Parathyroid adenoma (tissue), 2 donors: ENCODE results near the gene CREB1.

ENCODE experiments used
- H2AFZ ChIP-seq: fragments of 300-600 bp; sonication (generic); one replicate; pipeline ENCODE4 v1.7.0; 2017; ENCODE audit warnings: antibody characterized with exemption, mild to moderate bottlenecking
- H3K27ac ChIP-seq: fragments of 300-600 bp; sonication (generic); one replicate; pipeline ENCODE4 v1.7.0; 2017
- H3K27me3 ChIP-seq: fragments of 300-600 bp; sonication (generic); one replicate; pipeline ENCODE4 v1.7.0; 2017; ENCODE audit warnings: low read length; ENCODE audit not compliant: control insufficient read depth, insufficient read depth
- H3K36me3 ChIP-seq: fragments of 300-600 bp; sonication (generic); one replicate; pipeline ENCODE4 v1.7.0; 2017; ENCODE audit warnings: low read length; ENCODE audit not compliant: control insufficient read depth, insufficient read depth
- H3K4me1 ChIP-seq: fragments of 300-600 bp; sonication (generic); one replicate; pipeline ENCODE4 v1.7.0; 2017; ENCODE audit warnings: control low read depth
- H3K4me2 ChIP-seq: fragments of 300-600 bp; sonication (generic); one replicate; pipeline ENCODE4 v1.7.0; 2017; ENCODE audit warnings: low read length
- H3K4me3 ChIP-seq: fragments of 300-600 bp; sonication (generic); one replicate; pipeline ENCODE4 v1.7.0; 2017; ENCODE audit warnings: low read depth, low read length
- H3K79me2 ChIP-seq: fragments of 300-600 bp; sonication (generic); one replicate; pipeline ENCODE4 v1.7.0; 2017; ENCODE audit warnings: control low read depth
- H3K9ac ChIP-seq: fragments of 300-600 bp; sonication (generic); one replicate; pipeline ENCODE4 v1.7.0; 2017; ENCODE audit warnings: mild to moderate bottlenecking
- H3K9me3 ChIP-seq: fragments of 300-600 bp; sonication (generic); one replicate; pipeline ENCODE4 v1.7.0; 2017; ENCODE audit warnings: low read length; ENCODE audit not compliant: control insufficient read depth
- TF ChIP-seq, protein P1 (sequence below): fragments of 300-600 bp; sonication (generic); IDR thresholded peaks from one replicate; pipeline ENCODE4 v1.7.0; 2017; ENCODE audit warnings: antibody characterized with exemption, mild to moderate bottlenecking
- donor health status: primary hyperparathyroidism.

The CREB1 gene

DNA sequence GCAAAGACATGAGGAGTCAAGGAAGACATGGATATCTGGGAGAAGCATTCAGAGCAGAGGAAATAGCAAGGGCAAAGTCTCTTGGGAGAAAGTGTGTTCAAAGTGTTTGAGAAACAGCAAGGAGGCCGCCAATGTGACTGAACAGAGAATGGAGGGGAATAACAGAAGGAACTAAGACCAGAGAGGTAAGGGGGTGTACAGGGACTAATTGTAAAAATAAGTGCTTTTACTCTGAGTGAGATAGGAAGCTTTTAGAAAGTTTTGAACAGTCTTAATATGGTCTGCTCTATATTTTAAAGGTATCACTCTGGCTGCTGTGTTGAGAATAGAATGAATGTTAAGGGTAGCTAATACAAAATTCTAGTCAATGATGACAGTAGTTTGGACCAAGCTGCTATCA lies 6.8 kb upstream of the CREB1 start:
- Histone ChIP-seq H2AFZ (no peak overlapping the region), H3K27ac (no peak overlapping the region), H3K27me3 (no peaks in the 10 kb centered on the region), H3K36me3 (no peaks in the 10 kb centered on the region), H3K9ac (no peak overlapping the region), H3K4me3 (no peak overlapping the region), H3K4me2 (no peak overlapping the region), H3K9me3 (no peaks in the 10 kb centered on the region), H3K4me1 (no peaks in the 10 kb centered on the region), H3K79me2 (no peaks in the 10 kb centered on the region)
- TF ChIP-seq, protein P1, sequence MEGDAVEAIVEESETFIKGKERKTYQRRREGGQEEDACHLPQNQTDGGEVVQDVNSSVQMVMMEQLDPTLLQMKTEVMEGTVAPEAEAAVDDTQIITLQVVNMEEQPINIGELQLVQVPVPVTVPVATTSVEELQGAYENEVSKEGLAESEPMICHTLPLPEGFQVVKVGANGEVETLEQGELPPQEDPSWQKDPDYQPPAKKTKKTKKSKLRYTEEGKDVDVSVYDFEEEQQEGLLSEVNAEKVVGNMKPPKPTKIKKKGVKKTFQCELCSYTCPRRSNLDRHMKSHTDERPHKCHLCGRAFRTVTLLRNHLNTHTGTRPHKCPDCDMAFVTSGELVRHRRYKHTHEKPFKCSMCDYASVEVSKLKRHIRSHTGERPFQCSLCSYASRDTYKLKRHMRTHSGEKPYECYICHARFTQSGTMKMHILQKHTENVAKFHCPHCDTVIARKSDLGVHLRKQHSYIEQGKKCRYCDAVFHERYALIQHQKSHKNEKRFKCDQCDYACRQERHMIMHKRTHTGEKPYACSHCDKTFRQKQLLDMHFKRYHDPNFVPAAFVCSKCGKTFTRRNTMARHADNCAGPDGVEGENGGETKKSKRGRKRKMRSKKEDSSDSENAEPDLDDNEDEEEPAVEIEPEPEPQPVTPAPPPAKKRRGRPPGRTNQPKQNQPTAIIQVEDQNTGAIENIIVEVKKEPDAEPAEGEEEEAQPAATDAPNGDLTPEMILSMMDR, result no peak

DNA sequence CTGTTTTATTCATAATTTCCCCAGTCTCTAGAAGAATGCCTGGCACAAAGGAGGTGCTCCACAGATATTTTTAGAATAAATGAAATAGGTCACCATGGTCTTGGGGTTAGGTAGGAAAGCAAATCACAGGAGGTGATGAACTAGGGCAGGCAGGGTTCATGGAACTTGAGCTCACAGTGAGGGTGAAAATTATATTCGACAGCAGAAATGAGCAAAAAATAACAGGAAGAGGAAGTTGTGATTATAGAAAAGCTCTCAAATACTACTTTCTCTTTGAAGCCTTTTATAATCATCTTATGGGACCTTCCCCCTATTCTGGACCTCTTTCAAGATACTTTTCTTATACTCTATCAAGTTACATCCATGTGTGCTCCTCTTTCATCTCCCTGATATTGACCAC lies 4.5 kb upstream of the CREB1 start:
- Histone ChIP-seq H3K4me3 (no peak overlapping the region), H3K4me2 (no peak overlapping the region), H3K27me3 (no peaks in the 10 kb centered on the region), H3K9ac (no peak overlapping the region), H3K27ac (no peak overlapping the region), H3K9me3 (no peaks in the 10 kb centered on the region), H3K4me1 (no peaks in the 10 kb centered on the region), H2AFZ (no peak overlapping the region), H3K36me3 (no peaks in the 10 kb centered on the region), H3K79me2 (no peaks in the 10 kb centered on the region)
- TF ChIP-seq, protein P1, result no peak

DNA sequence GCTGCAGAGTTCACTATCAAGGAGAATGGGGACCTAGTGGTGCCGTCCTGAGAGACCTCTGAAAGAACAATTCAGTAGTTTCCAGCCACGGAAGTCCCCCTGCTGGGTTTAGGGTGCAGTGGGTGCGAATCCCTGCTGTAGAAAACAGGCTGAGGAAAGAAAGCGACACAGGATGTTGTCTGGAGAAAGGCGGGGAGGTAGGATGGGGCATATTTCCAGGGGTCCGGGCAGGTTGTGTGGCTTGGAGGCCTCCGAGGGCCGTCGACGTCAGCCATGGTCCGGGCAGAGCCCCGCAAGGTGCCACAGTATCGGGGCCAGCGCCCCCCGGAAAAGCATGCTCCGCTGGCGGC lies 807 bp upstream of the CREB1 start:
- Histone ChIP-seq H3K9ac (peak overlapping the region; percentile 38), H3K4me1 (peaks cover 5% of the 10 kb centered on the region), H3K79me2 (no peaks in the 10 kb centered on the region), H2AFZ (peak overlapping the region; percentile 97), H3K36me3 (no peaks in the 10 kb centered on the region), H3K9me3 (no peaks in the 10 kb centered on the region), H3K27me3 (no peaks in the 10 kb centered on the region), H3K27ac (peak overlapping the region; percentile 97), H3K4me2 (peak overlapping the region; percentile 79), H3K4me3 (peak overlapping the region; percentile 83)
- TF ChIP-seq, protein P1, result no peak

DNA sequence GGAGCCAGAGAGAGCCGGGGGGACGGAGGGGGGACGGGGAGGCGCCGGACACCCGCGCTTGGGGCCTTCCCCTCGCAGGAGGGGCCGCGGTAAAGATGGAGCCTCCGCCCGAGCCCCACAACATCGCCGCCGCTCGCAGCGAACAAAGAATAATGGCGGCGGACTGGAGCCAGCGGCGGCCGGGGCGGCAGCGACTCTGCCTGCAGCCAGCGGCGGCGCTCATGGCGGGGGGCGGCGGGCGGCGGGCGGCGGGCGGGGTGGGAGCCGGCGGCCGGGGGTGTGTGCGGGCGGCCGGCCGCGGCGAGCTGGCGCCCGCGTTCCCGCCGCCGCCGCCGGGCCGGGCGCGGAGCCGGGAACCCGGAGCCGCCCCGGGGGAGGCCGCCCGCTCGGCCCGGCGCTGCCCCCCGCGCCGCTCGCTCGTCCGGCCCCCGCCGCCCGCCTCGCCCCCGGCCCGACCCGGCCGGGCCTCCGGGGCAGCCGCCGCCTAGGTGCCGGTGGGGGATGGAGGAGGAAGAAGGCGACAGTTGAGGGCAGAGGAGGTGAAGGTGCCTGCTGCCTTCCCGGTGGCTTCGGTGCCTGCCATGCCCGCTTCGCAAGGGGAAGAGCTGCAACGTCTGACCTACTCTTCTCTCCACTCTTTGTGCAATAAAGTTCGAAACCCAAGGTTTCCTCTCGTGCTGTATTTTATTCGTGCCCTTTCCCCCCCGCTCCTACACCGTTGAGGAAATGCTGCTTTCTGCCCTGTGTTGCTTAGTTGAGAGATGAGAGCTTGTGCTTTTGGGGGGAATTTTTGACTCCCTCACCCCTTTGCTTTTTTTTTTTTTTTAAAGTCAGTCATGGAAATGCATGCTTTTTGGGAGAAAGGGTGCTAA lies 634 bp downstream of the CREB1 start:
- Histone ChIP-seq H3K4me3 (peak overlapping the region; percentile 87), H3K79me2 (no peaks in the 10 kb centered on the region), H3K9ac (peak overlapping the region; percentile 73), H3K9me3 (no peaks in the 10 kb centered on the region), H2AFZ (peak overlapping the region; percentile 97), H3K27me3 (no peaks in the 10 kb centered on the region), H3K36me3 (no peaks in the 10 kb centered on the region), H3K4me1 (peaks cover 6% of the 10 kb centered on the region), H3K27ac (peak overlapping the region; percentile 97), H3K4me2 (peak overlapping the region; percentile 79)
- TF ChIP-seq, protein P1, result no peak
